Hematopoietic multipotent progenitor cell treated with erythropoietin and hydrocortisone succinate and interleukin-3 and kit ligand, for 8 days (in vitro differentiated cells): Measurements from ENCODE around the gene TUBB6.
A peak's percentile ranks its signal among the peaks of the same experiment; 100 is the strongest.

Experiments
- DNase-seq: peaks from one replicate; pipeline ENCODE4 v3.0.0-alpha.2; 2015

The TUBB6 gene

GRCh38 chr18:12315911-12316310, 7.9 kb downstream of the TUBB6 start:
- peak; percentile 93 for DNase-seq

- no peak for DNase-seq
Measured at GRCh38 chr18:12317664-12318333, 9.8 kb downstream of the TUBB6 start.

DNA sequence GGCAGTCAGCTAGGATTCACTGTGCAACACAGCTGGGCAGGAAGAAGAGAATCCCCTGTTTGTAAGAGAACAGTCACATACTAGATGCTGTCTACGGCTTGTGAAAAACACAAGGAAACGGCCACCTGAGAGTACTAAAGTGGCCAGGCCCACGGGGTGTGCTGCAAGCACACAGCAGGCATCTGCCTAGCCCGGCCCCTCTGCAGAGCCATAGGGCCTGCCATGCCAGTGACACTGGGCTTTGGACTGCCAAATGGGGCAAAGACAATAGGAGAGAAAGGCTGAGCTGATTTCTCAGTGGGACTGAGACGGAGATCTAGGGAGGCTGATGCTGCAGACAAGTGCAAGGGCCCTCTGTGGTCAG, 10.3 kb downstream of the TUBB6 start:
- DNase-seq: no peak

- DNase-seq: no peak
Measured at GRCh38 chr18:12318857-12319256, 10.8 kb downstream of the TUBB6 start.

DNA sequence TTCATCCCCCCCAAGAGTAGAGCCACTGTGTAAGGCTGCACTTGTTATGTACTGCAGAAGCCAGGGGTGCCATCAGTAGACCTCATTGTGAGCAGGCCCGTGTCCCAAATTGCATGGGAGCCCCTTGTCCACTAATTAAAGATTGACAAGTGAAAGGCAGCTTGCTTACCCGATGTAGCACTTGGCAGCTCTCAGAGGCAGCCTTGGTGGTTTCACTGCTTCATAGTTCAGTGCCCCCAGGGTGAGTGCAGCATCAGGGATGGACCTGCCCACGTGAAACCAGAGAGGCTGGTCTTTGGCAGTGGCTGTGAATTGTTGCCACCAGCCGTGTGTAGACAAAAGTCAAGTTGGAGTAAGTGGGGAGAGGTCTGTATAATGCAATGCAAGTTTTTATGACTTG, 13.3 kb downstream of the TUBB6 start:
- DNase-seq: no peak

GRCh38 chr18:12324991-12325725, 17.1 kb downstream of the TUBB6 start:
- no peak for DNase-seq

DNA sequence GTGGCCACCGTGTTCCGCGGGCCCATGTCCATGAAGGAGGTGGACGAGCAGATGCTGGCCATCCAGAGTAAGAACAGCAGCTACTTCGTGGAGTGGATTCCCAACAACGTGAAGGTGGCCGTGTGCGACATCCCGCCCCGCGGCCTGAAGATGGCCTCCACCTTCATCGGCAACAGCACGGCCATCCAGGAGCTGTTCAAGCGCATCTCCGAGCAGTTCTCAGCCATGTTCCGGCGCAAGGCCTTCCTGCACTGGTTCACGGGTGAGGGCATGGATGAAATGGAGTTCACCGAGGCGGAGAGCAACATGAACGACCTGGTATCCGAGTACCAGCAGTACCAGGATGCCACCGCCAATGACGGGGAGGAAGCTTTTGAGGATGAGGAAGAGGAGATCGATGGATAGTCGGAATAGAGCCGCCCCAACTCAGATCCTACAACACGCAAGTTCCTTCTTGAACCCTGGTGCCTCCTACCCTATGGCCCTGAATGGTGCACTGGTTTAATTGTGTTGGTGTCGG, 17.7 kb downstream of the TUBB6 start:
- DNase-seq: no peak

GRCh38 chr18:12326711-12327460, 18.8 kb downstream of the TUBB6 start:
- DNase-seq: no peak

- DNase-seq: peak; percentile 91
Measured at GRCh38 chr18:12327510-12328178, 19.6 kb downstream of the TUBB6 start.

GRCh38 chr18:12328179-12328823, 20.3 kb downstream of the TUBB6 start:
- DNase-seq: no peak

- DNase-seq: no peak
Measured at GRCh38 chr18:12329125-12329698, 21.2 kb downstream of the TUBB6 start.

- no peak for DNase-seq
Measured at GRCh38 chr18:12330766-12331165, 22.7 kb downstream of the TUBB6 start.

- no peak for DNase-seq
Measured at GRCh38 chr18:12333506-12334290, 25.7 kb downstream of the TUBB6 start.

DNA sequence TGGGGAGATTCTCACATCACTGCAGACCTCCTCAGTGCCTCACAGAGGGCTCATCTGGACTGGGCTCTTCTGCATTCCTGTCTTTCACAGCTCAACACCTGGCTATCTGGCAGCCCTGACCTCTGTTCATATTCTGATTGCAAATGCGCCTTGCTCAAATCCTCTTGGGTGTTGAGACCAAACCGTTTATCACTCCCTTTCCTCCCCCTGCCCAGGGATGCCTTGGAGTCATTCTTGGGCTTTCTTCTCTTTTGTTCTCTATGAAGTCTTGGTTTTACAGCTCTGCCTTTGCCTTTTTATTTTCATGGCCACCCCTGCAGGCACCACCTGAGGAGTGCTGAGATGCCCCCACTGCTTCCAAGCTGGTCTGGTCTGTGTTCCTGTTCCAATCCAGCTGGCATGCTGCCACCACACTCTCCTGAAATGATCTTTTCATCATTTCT, 26.3 kb downstream of the TUBB6 start:
- DNase-seq: no peak

- no peak for DNase-seq
Measured at GRCh38 chr18:12334863-12335262, 26.8 kb downstream of the TUBB6 start.

- DNase-seq: no peak
Measured at GRCh38 chr18:12335503-12335902, 27.5 kb downstream of the TUBB6 start.

DNA sequence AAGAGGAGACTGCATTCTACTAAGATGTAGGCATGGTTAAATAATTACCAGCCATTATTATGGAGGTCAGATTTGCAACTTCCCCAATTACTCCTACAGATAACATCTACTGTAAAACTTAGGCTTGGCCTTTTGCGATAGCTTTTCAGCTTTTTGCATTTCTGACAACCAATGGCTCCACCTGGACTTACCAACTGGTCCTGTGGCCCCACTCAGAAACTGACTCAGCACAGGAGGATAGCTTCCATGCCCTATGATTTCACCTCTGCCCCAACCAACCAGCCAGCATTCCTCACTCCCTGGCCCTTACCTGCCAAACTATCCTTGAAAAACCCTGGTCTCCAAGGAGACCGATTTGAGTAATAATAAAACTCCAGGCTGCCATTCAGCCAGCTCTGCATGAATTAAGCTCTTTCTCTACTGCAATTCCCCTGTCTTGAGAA, 28.2 kb downstream of the TUBB6 start:
- no peak for DNase-seq

GRCh38 chr18:12336887-12337286, 28.8 kb downstream of the TUBB6 start:
- DNase-seq: no peak

GRCh38 chr18:12338382-12338781, 30.3 kb downstream of the TUBB6 start:
- DNase-seq: no peak

DNA sequence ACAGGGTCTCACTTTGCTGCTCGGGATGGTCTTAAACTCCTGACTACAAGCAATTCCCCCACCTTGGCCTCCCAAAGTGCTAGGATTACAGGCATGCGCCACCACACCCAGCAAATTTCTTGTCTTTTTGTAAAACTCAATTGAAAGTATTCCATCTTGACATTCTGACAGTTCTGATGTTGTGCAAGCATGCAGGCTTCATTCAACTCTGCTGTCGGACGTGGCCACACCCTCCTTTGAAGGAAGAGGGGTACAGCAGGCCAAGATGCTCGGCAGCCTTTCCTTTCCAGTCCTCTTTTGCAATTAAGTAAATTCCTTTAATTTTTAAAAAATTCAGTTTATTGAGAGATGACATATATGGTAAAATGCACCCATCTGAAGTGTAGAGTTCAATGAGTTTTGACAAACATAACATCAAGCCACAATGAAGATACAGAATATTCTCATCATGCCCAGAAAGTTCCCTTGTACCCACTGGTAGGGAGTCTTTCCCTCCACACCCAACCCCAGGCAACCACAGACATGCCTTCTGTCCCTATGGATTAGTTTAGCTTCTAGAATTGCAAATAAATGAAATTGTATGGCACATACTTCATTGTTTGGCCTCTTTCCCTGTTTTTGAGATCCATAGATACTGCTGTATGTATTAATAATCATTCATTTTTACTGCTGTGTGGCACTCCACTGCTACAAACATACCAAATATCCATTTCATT, 33.1 kb downstream of the TUBB6 start:
- no peak for DNase-seq

DNA sequence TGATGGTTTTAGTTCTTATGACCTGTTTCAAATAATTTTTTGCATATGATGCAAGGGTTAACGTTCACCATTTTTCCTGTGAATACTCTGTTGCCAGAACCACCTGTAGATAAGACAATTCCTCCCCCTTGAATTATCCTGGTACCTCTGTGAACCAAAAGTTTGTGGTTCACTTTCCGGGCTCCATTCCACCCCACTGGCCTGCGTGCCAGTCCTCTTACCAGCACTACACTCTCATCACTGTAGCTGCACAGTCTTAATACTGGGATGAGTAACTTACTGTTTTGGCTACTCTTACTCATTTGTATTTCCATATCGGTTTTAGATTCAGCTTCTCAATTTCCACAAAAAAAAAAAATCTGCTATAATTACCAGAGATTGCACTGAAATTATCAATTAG, 34.6 kb downstream of the TUBB6 start:
- no peak for DNase-seq
